Hepatocyte (in vitro differentiated cells): ENCODE measurements around the gene OR5K4. TPM values are rescaled to one million over a fixed set of nuclear protein-coding genes. Genes with fewer than 3 reads are reported as not detected.

Source experiments
- DNase-seq: peaks from one replicate; pipeline ENCODE4 v3.0.0-alpha.2; 2016; ENCODE audit warnings: low spot score
- H2AFZ ChIP-seq: fragments of 200-600 bp; sonication (generic); 2 replicates; pipeline ENCODE4 v1.6.0; 2016; ENCODE audit warnings: antibody characterized with exemption, mild to moderate bottlenecking
- H3K27ac ChIP-seq: fragments of 200-600 bp; sonication (generic); 2 replicates; pipeline ENCODE4 v1.5.1; 2016; ENCODE audit warnings: mild to moderate bottlenecking
- H3K27me3 ChIP-seq: fragments of 200-600 bp; sonication (generic); 2 replicates; pipeline ENCODE4 v1.6.1; 2016
- H3K36me3 ChIP-seq: fragments of 200-600 bp; sonication (generic); replicated peaks from 2 replicates; pipeline ENCODE4 v1.5.1; 2016; ENCODE audit warnings: low read depth; ENCODE audit not compliant: insufficient read depth
- H3K4me1 ChIP-seq: fragments of 200-600 bp; sonication (generic); 2 replicates; pipeline ENCODE4 v1.5.1; 2016; ENCODE audit warnings: mild to moderate bottlenecking, moderate library complexity; ENCODE audit not compliant: insufficient read depth
- H3K4me2 ChIP-seq: fragments of 200-600 bp; sonication (generic); 2 replicates; pipeline ENCODE4 v1.6.0; 2016
- H3K4me3 ChIP-seq: fragments of 200-600 bp; sonication (generic); 2 replicates; pipeline ENCODE4 v1.5.1; 2016; ENCODE audit warnings: mild to moderate bottlenecking
- H3K79me2 ChIP-seq: fragments of 200-600 bp; sonication (generic); 2 replicates; pipeline ENCODE4 v1.6.0; 2017; ENCODE audit warnings: mild to moderate bottlenecking
- H3K9me2 ChIP-seq: fragments of 200-600 bp; sonication (generic); replicated peaks from 2 replicates; pipeline ENCODE4 v1.6.0; 2017; ENCODE audit warnings: mild to moderate bottlenecking; ENCODE audit not compliant: insufficient read depth
- H3K9me3 ChIP-seq: fragments of 200-600 bp; sonication (generic); 2 replicates; pipeline ENCODE4 v1.5.1; 2016; ENCODE audit warnings: low read depth, mild to moderate bottlenecking
- H4K20me1 ChIP-seq: fragments of 200-600 bp; sonication (generic); 2 replicates; pipeline ENCODE4 v1.6.0; 2016; ENCODE audit warnings: mild to moderate bottlenecking; ENCODE audit not compliant: insufficient read depth, poor library complexity, severe bottlenecking
- CTCF ChIP-seq: fragments of 200-600 bp; sonication (generic); IDR thresholded peaks from 2 replicates; pipeline ENCODE4 v1.5.1; 2016; ENCODE audit warnings: antibody characterized with exemption, mild to moderate bottlenecking; ENCODE audit not compliant: poor library complexity
- EZH2 ChIP-seq: fragments of 200-600 bp; sonication (generic); IDR thresholded peaks from 2 replicates; pipeline ENCODE4 v1.6.1; 2016; ENCODE audit warnings: antibody characterized with exemption, mild to moderate bottlenecking, borderline replicate concordance
- EZH2phosphoT487 ChIP-seq: fragments of 200-600 bp; sonication (generic); IDR thresholded peaks from one replicate; pipeline ENCODE4 v1.6.1; 2018; ENCODE audit warnings: antibody characterized with exemption, mild to moderate bottlenecking, low read depth, moderate library complexity; ENCODE audit not compliant: unreplicated experiment, severe bottlenecking
- WGBS: methylation state at CpG from one replicate; pipeline ENCODE4 v1.1.6; 2016; ENCODE audit warnings: low lambda C conversion rate; ENCODE audit errors: missing lambda C conversion rate; 5-methylcytosine and 5-hydroxymethylcytosine counted together
- polyA plus RNA-seq: library from polyadenylated mRNA; unstranded; fragments of >200 nt; fragmentation: Nextera tagmentation; extraction: Ambion mirVana; gene quantifications from 2 replicates; pipeline ENCODE4 v1.2.1, GENCODE V29; 2016
- total RNA-seq: library from RNA; depleted of rRNA; stranded (reverse); fragments of >200 nt; gene quantifications from 2 replicates; pipeline ENCODE4 v1.2.3, GENCODE V29; 2014

Gene OR5K4
- total and polyA plus RNA-seq, 2 experiments from 2014 or later: not detected

GRCh38 chr3:98329392-98330124 lies 24.1 kb upstream of the OR5K4 start:
- no peaks in the 10 kb centered on the region for H3K79me2 ChIP-seq
- no peaks in the 10 kb centered on the region for H3K36me3 ChIP-seq
- no peak overlapping the region for H3K27ac ChIP-seq
- DNase-seq: peak; percentile 71
- no peaks in the 10 kb centered on the region for H3K4me1 ChIP-seq
- WGBS: 17% methylated on average over 6 of the region's 6 CpGs
- no peak overlapping the region for H3K4me3 ChIP-seq
- H4K20me1 ChIP-seq: no peaks in the 10 kb centered on the region
- no peaks in the 10 kb centered on the region for H3K9me2 ChIP-seq
- peaks cover 19% of the 10 kb centered on the region for H3K27me3 ChIP-seq
- H3K4me2 ChIP-seq: peak overlapping the region; percentile 34
- H2AFZ ChIP-seq: peak overlapping the region; percentile 54
- TF ChIP-seq CTCF (peak; percentile 75), EZH2phosphoT487 (no peak), EZH2 (no peak)
- H3K9me3 ChIP-seq: no peaks in the 10 kb centered on the region

- no peaks in the 10 kb centered on the region for H3K4me1 ChIP-seq
- WGBS: 100% methylated on average over 1 of the region's 1 CpG
- H3K4me2 ChIP-seq: no peak overlapping the region
- no peaks in the 10 kb centered on the region for H3K79me2 ChIP-seq
- H3K27ac ChIP-seq: no peak overlapping the region
- no peak for TF ChIP-seq EZH2phosphoT487
- no peak for TF ChIP-seq CTCF
- no peaks in the 10 kb centered on the region for H3K9me2 ChIP-seq
- H3K4me3 ChIP-seq: no peak overlapping the region
- no peak for DNase-seq
- no peaks in the 10 kb centered on the region for H3K9me3 ChIP-seq
- H4K20me1 ChIP-seq: no peaks in the 10 kb centered on the region
- no peaks in the 10 kb centered on the region for H3K36me3 ChIP-seq
- H2AFZ ChIP-seq: no peak overlapping the region
- peaks cover 19% of the 10 kb centered on the region for H3K27me3 ChIP-seq
Measured at GRCh38 chr3:98331329-98331728, 22.3 kb upstream of the OR5K4 start.

DNA sequence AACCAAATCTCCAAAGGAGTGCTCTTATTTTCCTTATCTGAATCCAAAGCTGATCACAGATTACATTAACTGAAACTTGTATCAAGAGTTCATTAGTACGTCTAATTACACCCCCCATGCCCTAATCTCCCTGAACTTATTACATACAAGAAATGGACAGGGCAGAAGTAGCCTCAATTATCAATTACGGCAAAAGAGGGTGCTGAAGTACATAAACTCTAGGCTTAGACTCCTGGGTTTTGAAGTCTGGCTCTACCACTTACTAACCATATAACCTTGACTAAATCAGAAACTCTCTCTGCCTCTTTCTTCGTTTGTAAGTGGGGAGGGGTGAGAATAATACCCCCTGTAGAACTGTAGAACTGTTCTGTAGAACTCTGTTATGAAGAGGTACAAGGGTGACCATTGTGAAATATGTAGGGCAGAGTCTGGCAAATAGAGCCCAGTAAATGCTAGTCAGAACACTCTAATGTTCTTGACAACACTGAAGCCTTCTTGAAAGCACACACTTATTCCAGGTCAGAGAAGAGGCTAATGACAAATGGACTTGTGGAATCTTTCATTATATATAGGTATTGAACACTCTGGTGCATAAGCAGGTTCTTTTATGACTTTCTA lies 19.6 kb upstream of the OR5K4 start:
- WGBS: 77% methylated on average over 3 of the region's 3 CpGs
- H3K79me2 ChIP-seq: no peaks in the 10 kb centered on the region
- H3K36me3 ChIP-seq: no peaks in the 10 kb centered on the region
- no peaks in the 10 kb centered on the region for H3K9me2 ChIP-seq
- DNase-seq: no peak
- no peaks in the 10 kb centered on the region for H4K20me1 ChIP-seq
- TF ChIP-seq CTCF (no peak), EZH2 (no peak), EZH2phosphoT487 (no peak)
- H3K27ac ChIP-seq: no peak overlapping the region
- H3K27me3 ChIP-seq: peaks cover 19% of the 10 kb centered on the region
- no peaks in the 10 kb centered on the region for H3K4me1 ChIP-seq
- no peak overlapping the region for H3K4me3 ChIP-seq
- H2AFZ ChIP-seq: no peak overlapping the region
- no peaks in the 10 kb centered on the region for H3K9me3 ChIP-seq
- H3K4me2 ChIP-seq: no peak overlapping the region
